Transverse colon (tissue), 3 donors: ENCODE results near the gene LRRC4C.

Experiments
- CTCF ChIP-seq, 5 experiments: fragments of 200-600 bp in 3 of 5; fragments of 450-650 bp in 2 of 5; sonication (generic) in 3 of 5; IDR thresholded peaks; 1 replicate in 2 of 5; 2 replicates in 3 of 5; pipeline ENCODE4 v1.5.1; 2016 to 2017; ENCODE audit warnings: antibody characterized with exemption in 5 of 5, inconsistent platforms in 3 of 5, mild to moderate bottlenecking in 2 of 5, moderate library complexity in 1 of 5
- EP300 ChIP-seq: sonication (generic); formaldehyde crosslinking; IDR thresholded peaks from one replicate; pipeline ENCODE4 v1.6.1; 2017; ENCODE audit warnings: antibody characterized with exemption, low read depth
- POLR2A ChIP-seq: fragments of 450-650 bp; IDR thresholded peaks from one replicate; pipeline ENCODE4 v1.6.1; 2016; ENCODE audit warnings: antibody characterized with exemption, mild to moderate bottlenecking, moderate library complexity

- no peak for TF ChIP-seq CTCF (IDR thresholded peaks at IDR 0.05)
- no peak for TF ChIP-seq POLR2A
- no peak for TF ChIP-seq EP300
These were observed 170.0 kb downstream of the LRRC4C start for GRCh38 chr11:41289408-41289807.
